HEK293 (cell line): Measurements from ENCODE around the gene SLC25A44.

Experiments
- ATF2 ChIP-seq: fragments of 450-650 bp; formaldehyde crosslinking; IDR thresholded peaks from 2 replicates; pipeline ENCODE4 v1.5.1; 2016; ENCODE audit warnings: missing biosample characterization, missing genetic modification characterization, low read depth
- EGR2 ChIP-seq: fragments of 450-650 bp; formaldehyde crosslinking; IDR thresholded peaks from 2 replicates; pipeline ENCODE4 v1.5.1; 2016; ENCODE audit warnings: low read depth, missing biosample characterization, missing genetic modification characterization
- HIC1 ChIP-seq: fragments of 450-650 bp; formaldehyde crosslinking; IDR thresholded peaks from 2 replicates; pipeline ENCODE4 v1.5.1; 2016; ENCODE audit warnings: missing biosample characterization, missing genetic modification characterization
- PATZ1 ChIP-seq: fragments of 450-650 bp; formaldehyde crosslinking; IDR thresholded peaks from 2 replicates; pipeline ENCODE4 v1.5.1; 2016; ENCODE audit warnings: missing biosample characterization, missing genetic modification characterization
- PRDM4 ChIP-seq: fragments of 450-650 bp; formaldehyde crosslinking; IDR thresholded peaks from 2 replicates; pipeline ENCODE4 v1.5.1; 2017; ENCODE audit warnings: missing biosample characterization, missing genetic modification characterization
- RBAK ChIP-seq: fragments of 450-650 bp; formaldehyde crosslinking; IDR thresholded peaks from 2 replicates; pipeline ENCODE4 v1.5.1; 2016; ENCODE audit warnings: missing biosample characterization, missing genetic modification characterization
- WT1 ChIP-seq: fragments of 450-650 bp; formaldehyde crosslinking; IDR thresholded peaks from 2 replicates; pipeline ENCODE4 v1.5.1; 2016; ENCODE audit warnings: missing biosample characterization, missing genetic modification characterization
- ZBTB49 ChIP-seq: fragments of 450-650 bp; formaldehyde crosslinking; IDR thresholded peaks from 2 replicates; pipeline ENCODE4 v1.5.1; 2016; ENCODE audit warnings: missing biosample characterization, missing genetic modification characterization, low read depth
- ZNF132 ChIP-seq: fragments of 450-650 bp; formaldehyde crosslinking; IDR thresholded peaks from 2 replicates; pipeline ENCODE4 v1.5.1; 2017; ENCODE audit warnings: missing biosample characterization, missing genetic modification characterization, borderline replicate concordance
- ZNF138 ChIP-seq: fragments of 450-650 bp; formaldehyde crosslinking; IDR thresholded peaks from 2 replicates; pipeline ENCODE4 v1.5.1; 2016; ENCODE audit warnings: missing biosample characterization, missing genetic modification characterization, borderline replicate concordance
- ZNF146 ChIP-seq: fragments of 450-650 bp; formaldehyde crosslinking; IDR thresholded peaks from 2 replicates; pipeline ENCODE4 v1.5.1; 2016; ENCODE audit warnings: missing biosample characterization, missing genetic modification characterization
- ZNF214 ChIP-seq: fragments of 450-650 bp; formaldehyde crosslinking; IDR thresholded peaks from 2 replicates; pipeline ENCODE4 v1.5.1; 2017; ENCODE audit warnings: missing biosample characterization, mild to moderate bottlenecking, missing genetic modification characterization, borderline replicate concordance
- ZNF280D ChIP-seq: fragments of 450-650 bp; formaldehyde crosslinking; IDR thresholded peaks from 2 replicates; pipeline ENCODE4 v1.5.1; 2016; ENCODE audit warnings: missing biosample characterization, missing genetic modification characterization
- ZNF292 ChIP-seq: fragments of 450-650 bp; formaldehyde crosslinking; IDR thresholded peaks from 2 replicates; pipeline ENCODE4 v1.5.1; 2016; ENCODE audit warnings: low read depth, missing biosample characterization, missing genetic modification characterization, borderline replicate concordance
- ZNF423 ChIP-seq: fragments of 450-650 bp; formaldehyde crosslinking; IDR thresholded peaks from 2 replicates; pipeline ENCODE4 v1.5.1; 2016; ENCODE audit warnings: missing biosample characterization, missing genetic modification characterization
- ZNF660 ChIP-seq: fragments of 450-650 bp; IDR thresholded peaks from 2 replicates; pipeline ENCODE4 v1.5.1; 2018; ENCODE audit warnings: missing biosample characterization, mild to moderate bottlenecking, missing genetic modification characterization
- ZSCAN18 ChIP-seq: fragments of 450-650 bp; formaldehyde crosslinking; IDR thresholded peaks from 2 replicates; pipeline ENCODE4 v1.5.1; 2016; ENCODE audit warnings: missing biosample characterization, missing genetic modification characterization
- ZSCAN4 ChIP-seq: fragments of 450-650 bp; formaldehyde crosslinking; IDR thresholded peaks from 2 replicates; pipeline ENCODE4 v1.5.1; 2017; ENCODE audit warnings: missing biosample characterization, missing genetic modification characterization

The SLC25A44 gene

GRCh38 chr1:156193488-156194299, at the start of gene SLC25A44 (continued):
- TF ChIP-seq PRDM4 (tag by site-specific recombination) (no peak), ZNF292 (tag by site-specific recombination) (no peak), ATF2 (no peak), ZBTB49 (tag by site-specific recombination) (no peak), WT1 (tag by site-specific recombination) (no peak), ZNF214 (tag by site-specific recombination) (no peak), ZNF146 (no peak), ZNF423 (tag by site-specific recombination) (no peak), ZNF660 (tag by site-specific recombination) (no peak; the same call in 1 of the 2 replicates), ZSCAN18 (tag by site-specific recombination) (0 out of 2 replicates have a peak, but pooled peaks have one; percentile 23), ZSCAN4 (tag by site-specific recombination) (no peak), ZNF132 (no peak), HIC1 (tag by site-specific recombination) (no peak), PATZ1 (tag by site-specific recombination) (no peak), EGR2 (tag by site-specific recombination) (no peak), ZNF280D (tag by site-specific recombination) (no peak), RBAK (no peak), ZNF138 (tag by site-specific recombination) (no peak)
